ENCODE results near the gene PRRG2. TPM values are rescaled to one million over a fixed set of nuclear protein-coding genes. Genes with fewer than 3 reads are reported as not detected.

PRRG2 gene
- total RNA-seq, 1 donor from 2014 or later = 2.8 TPM

DNA sequence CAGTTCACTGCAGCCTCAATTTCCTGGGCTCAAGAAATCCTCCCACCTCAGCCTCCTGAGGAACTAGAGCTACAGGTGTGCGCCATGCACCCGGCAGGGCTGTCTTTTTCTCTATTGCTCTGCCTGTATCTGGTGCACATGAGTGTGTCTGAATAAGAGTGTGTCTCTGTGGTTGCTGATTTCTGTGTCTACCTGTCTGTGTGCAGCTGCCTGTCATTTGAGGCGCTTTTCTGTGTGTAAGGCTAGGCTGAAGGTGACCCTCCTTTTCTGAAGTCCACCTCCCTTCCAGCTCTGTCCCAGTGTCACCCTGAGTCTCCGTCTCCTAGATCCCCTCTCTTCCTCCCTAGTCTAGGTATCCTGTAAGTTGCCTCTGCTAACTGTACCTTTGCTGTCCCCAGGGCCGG is 8.4 kb downstream of the PRRG2 start:
- DNase-seq = no peak

DNA sequence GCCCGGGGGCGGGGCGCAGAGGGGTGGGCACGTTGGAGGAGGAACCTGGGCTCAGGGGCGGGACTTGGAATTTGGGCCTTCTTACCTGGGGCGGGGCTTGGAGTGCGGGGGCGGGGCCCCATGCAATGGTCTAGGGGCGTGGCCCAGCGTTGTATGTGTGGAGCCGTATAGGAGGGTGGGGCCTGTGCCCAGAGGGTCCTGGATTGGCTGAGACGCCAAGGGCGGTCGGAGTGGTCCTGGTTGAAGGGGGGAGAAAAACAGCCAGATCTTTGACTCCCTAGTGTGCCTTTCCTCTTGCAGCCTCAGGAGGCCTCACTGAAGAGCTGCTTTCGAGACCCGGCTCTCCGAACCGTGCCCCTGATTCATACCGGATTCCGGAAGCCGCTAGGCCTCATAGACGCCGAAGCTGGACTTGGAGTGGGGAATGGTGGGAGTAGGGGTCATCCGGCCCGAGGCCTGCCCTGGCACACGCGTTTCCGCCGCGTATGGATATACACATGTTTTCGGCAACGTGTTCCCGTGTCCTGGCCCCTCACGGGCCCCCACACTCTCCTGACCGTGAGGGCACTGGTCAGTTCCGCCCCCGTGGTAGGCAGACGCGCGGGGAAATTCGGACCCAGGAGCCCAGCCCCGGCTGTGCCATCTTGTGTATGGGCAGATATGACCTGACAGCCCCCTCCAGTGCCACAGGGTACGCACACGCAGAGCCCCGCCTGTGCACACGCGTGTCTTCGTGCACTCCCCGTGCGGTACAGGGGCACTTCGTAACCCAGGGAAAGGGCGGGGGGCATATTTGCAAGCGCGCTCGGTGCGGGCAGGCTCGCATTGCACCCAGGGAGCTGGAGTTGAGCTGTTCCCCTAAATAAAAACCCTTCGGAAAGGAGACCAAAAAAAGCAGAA is 9.2 kb downstream of the PRRG2 start:
- peak; percentile 94 for DNase-seq

DNA sequence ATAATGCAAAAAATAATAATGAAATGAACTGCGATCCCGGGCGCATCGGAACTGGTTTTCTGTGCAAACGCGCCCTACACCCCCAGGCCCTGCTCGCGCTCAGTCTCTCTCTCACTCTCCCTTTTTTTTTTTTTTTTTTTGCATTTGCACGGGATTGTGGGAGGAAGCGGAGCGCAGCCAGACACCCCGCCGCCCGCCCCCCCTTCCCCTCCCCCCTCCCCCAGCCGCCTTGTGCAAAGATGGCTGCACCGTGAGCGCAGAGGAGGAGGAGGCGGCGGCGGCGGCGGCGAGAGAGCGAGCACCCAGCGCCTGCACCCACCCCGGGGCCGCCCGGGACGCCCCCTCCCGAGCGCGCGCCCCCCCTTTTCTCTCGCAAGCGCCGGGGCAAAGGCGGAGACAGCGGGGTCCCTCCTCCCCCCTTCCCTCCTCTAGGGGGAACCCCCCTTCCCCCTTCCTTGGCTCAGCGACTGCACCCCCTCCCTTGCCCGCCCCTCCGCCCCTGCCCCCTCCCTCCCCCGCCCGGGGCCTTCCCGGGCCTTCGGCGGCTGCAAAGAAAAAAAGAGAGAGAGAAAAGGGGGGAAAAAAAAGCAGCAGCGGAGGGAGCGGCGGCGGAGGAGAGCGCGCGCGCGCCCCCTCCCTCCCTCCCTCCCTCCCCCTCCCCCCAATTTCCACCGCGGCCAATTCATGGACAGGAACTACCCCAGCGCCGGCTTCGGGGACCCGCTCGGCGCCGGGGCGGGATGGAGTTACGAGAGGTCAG is 10.0 kb downstream of the PRRG2 start, which contains the start of gene PRR12:
TSS of gene PRR12 (plus strand) at position 212 of the 760 bp plus-strand sequence. CDS start at position 685, 473 bp downstream.
- peak; percentile 63 for DNase-seq

DNA sequence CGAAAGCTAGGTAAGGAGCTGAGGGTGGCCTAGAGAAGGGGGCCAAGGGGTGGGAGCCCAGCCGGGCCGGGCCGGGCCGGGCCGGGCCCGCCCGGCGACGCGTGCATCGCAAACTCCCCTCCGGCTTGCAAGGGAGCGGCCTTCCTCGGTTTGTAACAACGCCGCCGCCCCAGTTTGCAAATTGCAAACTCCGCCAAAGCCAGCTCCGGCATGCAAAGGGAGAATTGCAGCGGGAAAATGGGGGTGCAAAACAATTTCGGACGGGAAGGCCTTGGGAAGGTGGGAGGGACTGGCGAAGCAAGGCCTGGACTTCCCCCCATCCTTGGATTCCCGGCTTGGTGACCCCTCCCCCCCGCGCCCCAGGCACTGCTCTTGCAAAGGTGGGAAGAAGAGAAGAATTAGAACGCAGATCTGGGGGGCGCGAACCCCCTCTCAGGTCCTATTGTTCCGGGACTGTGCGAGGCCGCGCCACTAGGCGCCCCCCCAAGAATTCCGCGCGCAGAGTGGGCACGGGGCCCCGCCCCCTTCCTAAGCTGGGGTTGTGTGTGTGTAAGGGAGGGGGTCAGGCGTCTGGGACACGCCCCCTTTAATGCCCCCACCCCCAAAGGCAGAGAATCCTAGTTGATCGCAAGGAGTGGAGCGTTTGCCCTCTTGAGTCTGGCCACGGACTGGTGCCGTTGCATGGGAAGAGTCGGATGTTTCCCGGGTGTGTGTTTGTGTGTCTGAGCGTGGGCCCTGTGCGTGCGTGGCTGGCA is 10.8 kb downstream of the PRRG2 start:
- peak; percentile 21 for DNase-seq

DNA sequence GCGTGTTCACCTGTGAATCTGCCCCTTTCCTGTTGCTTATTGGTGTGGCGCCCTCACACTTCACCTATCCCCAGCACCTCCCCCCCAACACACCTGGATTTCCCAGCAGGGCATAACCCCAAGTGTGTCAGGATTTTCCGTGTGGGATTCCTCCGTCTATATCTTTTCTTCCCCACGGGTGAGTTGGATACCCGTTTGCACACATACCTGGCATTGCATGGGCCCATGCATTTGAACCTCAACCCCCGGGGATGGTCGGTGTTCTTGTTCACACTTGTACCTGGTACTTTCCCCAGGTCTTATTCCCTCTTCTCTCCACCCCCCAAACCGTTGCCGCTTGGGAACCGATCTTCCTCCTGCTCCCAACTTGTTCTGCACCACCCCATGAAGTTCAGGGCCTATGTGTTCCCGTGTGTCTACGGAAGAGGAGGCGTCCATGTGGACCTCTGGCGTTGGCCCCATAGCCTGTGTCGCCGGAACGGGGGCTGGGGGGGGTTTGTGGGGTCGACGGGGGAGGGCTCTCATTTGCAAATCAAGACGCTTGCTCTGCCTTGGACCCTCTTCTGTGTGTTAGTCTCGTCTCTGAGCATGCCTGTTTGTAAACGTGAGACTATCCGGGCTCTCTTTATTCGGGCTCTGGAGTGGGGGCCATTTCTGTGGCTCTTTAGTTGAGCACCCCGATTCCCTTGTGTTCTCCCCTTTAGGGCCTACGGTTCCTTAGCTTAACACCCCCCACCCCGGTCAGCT is 11.5 kb downstream of the PRRG2 start:
- no peak for DNase-seq

DNA sequence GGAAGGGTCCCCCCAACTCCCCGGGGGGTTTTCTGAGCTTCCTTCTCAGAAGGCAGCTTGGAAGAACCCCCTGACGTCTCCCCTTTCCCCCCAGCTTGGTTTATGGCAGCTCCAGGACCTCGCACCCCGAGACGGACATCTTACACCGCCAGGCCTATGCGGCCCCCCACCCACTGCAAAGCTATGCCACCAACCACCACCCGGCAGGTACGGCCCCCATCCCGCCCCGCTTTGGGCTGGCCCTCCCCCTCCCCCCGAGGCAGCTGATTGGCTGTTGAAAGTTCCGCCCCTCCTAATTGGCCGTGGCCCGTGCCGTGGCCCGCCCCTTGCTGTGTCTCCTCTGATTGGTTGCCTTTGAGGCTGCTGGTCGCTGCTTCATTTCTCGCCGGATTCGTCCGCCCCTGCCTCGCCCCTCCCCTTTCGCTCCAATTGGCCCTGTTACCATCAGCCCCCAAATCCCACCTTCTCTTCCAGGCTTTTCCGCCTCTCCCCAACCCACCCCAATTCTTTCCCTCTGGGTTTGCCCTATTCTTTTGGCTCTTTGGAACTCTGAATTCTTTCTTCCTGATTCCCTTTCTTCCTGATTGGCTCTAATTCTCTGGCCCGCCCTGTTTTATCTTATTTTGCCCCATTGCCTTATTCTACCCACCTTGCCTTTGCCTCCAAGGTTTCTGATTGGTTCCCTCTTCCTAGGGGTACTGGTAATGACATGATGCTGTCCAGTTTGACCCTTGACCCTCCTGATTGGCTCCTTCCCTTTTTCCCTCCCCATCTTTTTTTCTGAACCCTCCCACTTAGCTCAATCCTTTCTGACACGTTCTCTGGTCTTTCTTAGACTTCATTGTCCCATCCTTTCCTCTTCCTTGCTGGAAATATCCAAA is 12.4 kb downstream of the PRRG2 start:
- DNase-seq = peak; percentile 86

DNA sequence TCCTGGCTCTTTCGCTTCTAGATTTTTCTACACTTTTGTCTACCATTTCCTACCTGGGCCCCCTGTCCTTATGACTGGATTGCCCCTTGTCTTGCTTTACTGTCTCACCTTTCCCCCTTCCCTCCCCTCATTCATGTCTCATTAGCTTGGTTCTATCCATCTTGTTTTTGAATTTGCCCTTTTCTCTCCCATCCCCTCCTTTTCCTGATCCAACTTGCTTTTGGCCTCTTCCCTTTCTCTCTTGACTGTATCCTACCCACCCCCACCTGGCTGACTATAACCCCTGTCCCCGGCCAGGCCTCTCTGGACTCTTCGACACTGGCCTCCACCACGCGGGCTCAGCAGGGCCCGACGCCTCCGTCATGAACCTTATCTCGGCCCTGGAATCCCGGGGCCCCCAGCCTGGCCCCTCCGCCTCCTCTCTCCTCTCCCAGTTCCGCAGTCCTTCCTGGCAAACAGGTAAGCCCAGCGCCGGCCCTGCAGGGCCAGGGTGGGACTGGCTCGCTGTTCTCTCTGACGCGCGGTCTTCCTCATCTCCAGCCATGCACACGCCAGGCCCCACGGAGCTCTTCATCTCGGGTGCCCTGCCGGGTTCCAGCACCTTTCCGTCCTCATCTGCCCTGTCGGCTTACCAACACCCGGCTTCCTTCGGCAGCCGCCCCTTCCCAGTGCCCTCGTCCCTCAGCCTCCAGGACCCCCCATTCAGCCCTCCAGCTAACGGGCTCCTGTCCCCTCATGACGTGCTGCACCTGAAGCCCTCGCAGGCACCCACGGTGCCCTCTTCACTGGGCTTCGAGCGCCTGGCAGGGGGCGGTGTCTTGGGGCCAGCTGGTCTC is 13.3 kb downstream of the PRRG2 start:
- no peak for DNase-seq

DNA sequence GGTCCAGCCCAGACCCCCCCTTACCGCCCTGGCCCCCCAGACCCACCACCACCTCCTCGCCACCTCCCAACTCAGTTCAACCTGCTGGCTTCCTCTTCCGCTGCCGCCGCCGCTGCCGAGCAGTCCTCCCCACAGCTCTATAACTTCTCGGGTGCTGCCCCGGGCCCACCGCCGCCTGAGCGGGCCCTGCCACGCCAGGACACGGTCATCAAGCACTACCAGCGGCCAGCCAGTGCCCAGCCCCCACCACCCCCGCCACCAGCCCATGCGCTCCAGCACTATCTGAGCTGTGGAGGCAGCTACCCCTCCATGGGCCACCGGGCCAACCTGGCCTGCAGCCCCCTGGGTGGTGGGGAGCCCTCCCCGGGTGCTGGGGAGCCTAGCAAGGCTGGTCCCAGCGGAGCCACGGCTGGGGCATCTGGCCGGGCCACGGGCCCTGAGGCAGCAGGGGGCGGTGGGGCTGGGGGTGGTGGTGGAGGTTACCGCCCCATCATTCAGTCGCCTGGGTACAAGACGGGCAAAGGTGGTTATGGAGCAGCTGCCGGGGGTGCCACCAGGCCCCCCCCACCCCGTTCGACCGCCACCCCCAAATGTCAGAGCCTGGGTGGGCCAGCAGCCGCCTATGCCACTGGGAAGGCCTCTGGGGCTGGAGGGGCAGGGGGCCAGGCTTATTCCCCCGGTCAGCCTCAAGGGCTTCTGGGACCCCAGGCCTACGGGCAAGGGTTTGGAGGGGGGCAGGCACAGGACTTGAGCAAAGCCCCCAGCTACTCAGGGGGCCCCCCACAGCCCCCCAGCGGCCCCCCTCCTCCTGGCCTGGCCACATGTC is 14.1 kb downstream of the PRRG2 start:
- DNase-seq = no peak

DNA sequence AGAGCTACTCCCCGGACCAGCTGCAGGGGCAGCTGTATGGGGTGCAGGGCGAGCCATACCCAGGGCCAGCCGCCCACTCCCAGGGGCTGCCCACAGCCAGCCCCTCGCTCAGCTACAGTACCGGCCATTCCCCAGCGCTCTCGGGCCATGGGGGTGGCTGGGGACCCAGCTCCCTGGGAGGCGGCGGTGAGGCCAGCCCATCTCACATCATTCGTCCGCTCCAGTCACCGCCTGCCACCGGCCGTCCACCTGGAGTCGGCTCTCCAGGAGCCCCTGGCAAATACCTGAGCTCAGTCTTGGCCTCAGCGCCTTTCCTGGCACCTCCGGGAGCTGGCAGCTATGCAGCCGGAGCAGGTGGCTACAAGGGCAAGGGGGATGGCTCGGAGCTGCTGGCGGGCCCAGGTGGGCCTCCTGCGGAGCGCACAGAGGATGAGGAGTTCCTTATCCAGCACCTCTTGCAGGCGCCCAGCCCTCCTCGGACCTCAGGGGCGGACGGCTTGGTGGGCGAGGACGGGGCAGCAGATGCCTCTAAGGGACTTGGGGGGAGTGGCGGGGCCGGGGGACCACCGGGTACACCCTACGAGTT is 14.8 kb downstream of the PRRG2 start:
- DNase-seq = no peak

DNA sequence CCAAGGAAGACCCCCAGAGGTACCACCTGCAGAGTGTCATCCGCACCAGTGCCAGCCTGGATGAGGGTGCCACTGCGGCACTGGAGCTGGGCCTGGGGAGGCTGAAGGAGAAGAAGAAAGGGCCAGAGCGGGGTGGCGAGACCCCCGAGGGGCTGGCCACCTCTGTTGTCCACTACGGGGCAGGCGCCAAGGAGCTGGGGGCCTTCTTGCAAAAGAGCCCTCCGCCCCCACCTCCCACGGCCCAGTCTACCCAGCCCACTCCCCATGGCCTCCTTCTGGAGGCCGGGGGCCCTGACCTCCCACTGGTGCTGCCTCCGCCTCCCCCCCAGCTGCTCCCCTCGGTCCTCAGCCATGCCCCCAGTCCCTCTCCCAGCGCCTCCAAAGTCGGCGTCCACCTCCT is 15.3 kb downstream of the PRRG2 start:
- DNase-seq = no peak

DNA sequence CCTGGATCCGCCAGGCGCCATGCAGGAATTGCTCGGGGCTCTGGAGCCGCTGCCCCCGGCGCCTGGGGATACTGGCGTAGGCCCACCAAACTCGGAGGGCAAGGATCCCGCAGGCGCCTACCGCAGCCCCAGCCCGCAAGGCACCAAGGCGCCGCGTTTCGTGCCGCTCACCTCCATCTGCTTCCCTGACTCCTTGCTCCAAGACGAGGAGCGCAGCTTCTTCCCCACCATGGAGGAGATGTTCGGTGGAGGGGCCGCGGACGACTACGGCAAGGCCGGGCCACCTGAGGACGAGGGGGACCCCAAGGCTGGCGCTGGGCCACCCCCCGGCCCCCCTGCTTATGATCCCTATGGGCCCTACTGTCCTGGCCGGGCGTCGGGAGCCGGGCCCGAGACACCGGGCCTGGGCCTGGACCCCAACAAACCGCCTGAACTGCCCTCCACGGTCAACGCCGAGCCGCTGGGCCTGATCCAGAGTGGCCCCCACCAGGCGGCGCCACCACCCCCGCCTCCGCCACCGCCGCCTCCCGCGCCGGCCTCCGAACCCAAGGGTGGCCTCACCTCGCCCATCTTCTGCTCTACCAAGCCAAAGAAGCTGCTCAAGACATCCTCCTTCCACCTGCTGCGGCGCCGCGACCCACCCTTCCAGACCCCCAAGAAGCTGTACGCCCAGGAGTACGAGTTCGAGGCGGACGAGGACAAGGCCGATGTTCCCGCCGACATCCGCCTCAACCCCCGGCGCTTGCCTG is 16.0 kb downstream of the PRRG2 start:
- no peak for DNase-seq

DNA sequence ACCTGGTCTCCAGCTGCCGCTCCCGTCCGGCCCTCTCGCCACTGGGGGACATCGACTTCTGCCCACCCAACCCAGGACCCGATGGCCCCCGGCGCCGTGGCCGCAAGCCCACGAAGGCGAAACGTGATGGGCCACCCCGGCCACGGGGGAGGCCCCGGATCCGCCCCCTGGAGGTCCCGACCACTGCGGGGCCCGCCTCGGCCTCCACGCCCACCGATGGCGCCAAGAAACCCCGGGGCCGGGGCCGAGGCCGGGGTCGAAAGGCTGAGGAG is 16.5 kb downstream of the PRRG2 start:
- DNase-seq = no peak

DNA sequence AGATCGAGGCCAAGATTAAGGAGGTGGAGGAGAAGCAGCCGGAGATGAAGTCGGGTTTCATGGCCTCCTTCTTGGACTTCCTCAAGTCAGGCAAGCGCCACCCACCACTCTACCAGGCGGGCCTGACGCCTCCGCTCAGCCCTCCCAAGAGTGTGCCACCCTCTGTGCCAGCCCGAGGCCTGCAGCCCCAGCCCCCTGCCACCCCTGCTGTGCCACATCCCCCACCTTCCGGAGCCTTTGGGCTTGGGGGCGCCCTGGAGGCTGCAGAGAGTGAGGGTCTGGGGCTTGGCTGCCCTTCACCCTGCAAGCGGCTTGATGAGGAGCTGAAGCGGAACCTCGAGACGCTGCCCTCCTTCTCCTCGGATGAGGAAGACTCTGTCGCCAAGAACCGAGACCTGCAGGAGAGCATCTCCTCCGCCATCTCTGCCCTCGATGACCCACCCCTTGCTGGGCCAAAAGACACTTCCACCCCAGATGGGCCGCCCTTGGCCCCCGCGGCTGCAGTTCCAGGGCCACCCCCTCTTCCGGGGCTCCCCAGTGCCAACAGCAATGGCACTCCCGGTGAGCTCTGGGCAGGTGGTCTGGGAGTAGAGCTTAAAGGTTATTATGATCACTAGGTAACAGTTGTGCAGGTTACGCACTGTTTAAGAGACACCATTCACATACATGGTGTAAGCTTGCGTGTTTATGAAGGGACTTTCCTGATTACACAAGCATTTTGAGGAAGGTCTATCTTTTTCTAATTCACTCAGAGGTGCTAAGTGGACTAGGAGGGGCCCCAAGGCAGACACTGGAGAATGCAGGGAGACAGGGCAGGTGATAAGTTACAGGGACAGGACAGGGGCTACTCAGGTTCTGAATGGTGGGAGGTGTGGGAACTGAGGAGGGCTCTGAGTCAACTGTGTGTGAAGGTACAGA is 18.5 kb downstream of the PRRG2 start:
- no peak for DNase-seq

DNA sequence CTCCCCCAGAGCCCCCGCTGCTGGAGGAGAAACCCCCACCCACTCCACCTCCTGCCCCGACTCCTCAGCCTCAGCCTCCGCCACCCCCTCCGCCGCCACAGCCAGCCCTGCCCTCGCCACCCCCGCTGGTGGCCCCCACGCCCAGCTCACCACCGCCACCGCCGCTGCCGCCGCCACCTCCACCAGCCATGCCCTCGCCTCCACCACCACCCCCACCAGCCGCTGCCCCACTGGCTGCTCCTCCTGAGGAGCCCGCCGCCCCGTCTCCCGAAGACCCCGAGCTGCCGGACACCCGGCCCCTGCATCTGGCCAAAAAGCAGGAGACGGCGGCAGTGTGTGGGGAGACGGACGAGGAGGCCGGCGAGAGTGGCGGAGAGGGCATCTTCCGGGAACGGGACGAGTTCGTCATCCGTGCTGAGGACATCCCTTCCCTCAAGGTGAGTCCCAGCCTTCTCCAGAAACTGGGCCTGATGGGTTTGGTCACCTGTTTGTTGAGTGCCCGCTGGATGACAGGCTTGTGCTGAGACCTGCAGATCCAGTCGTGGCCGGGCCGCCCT is 20.4 kb downstream of the PRRG2 start:
- DNase-seq = no peak

DNA sequence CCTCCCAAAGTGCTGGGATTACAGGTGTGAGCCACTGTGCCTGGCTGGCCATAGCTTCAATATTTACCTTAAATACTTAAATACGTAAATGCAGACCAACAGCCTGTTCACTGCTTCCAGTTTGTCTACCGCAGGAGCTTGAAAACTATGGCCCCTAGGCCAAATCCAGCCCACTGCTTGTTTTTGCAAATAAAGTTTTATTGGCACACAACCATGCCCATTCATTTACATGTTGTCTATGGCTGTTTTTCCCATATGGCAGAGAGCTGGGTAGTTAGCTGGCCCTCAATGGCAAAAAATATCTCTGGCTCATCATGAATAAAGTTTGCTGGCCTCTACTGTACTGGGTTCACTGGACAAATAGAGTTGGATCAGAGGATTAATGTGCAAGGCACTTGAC is 21.7 kb downstream of the PRRG2 start:
- no peak for DNase-seq

DNA sequence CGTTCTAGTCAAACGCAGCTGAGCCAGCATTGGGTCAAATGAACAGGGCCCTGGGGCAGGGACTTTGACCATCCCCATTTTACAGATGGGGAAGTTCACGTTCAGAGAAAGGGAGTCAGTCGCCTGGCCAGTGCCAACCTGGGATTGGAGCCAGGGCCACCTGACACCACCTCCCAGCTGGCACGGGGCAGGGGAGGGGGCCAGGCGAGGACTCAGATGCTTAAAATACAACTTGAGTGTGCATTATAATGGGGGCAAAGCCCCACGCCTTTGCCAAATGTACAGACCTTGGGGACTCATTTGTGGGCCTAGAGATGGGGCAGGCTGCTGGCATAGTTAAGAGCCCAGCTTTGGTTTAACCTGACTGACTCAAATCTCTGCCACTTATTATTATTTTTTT is 24.5 kb downstream of the PRRG2 start:
- no peak for DNase-seq
